H1 (cell line): Measurements from ENCODE around the gene HSD11B1L. TPM values are rescaled to one million over a fixed set of nuclear protein-coding genes. Genes with fewer than 3 reads are reported as not detected.
A peak's percentile ranks its signal among the peaks of the same experiment; 100 is the strongest.

Source experiments
- CTCF ChIA-PET: fragments of 300-600 bp; sonication (Branson Sonifier 250); formaldehyde crosslinking; loops from one replicate; lab custom pipeline; 2021; ENCODE audit not compliant: partially characterized antibody; lab: Charles Lee
- POLR2A ChIA-PET: fragments of 300-600 bp; sonication (Branson Sonifier 250); formaldehyde crosslinking; loops from one replicate; lab custom pipeline; 2021; ENCODE audit warnings: inconsistent platforms; ENCODE audit not compliant: partially characterized antibody; lab: Charles Lee
- DNase-seq, 2 experiments: peaks; one replicate each; pipeline versions ENCODE4 v3.0.0 to v3.0.0-alpha.2; 2010 to 2022; ENCODE audit warnings: low spot score in 2 of 2, low read depth in 1 of 2, mixed read lengths in 1 of 2
- FAIRE-seq: peaks from 2 replicates; lab custom pipeline; 2011; peaks lifted over from hg19 to GRCh38; lab: Jason Lieb, UNC
- H2AFZ ChIP-seq: 2 replicates; pipeline ENCODE4 v1.8.1; 2012; ENCODE audit warnings: low read length, inconsistent platforms
- H2AK5ac ChIP-seq: 2 replicates; pipeline ENCODE4 v1.6.1; 2013; ENCODE audit warnings: low read depth, low read length
- H2BK120ac ChIP-seq: replicated peaks from 2 replicates; pipeline ENCODE3; 2013; ENCODE audit warnings: low read depth, low read length, inconsistent platforms
- H2BK12ac ChIP-seq: 2 replicates; pipeline ENCODE4 v1.6.1; 2013; ENCODE audit warnings: low read depth, low read length
- H2BK15ac ChIP-seq: 2 replicates; pipeline ENCODE4 v1.6.1; 2013; ENCODE audit warnings: low read length
- H2BK20ac ChIP-seq: 2 replicates; pipeline ENCODE4 v1.6.1; 2013; ENCODE audit warnings: low read length
- H2BK5ac ChIP-seq: 2 replicates; pipeline ENCODE4 v1.6.1; 2013; ENCODE audit warnings: low read depth, low read length
- H3K14ac ChIP-seq: 2 replicates; pipeline ENCODE4 v1.6.1; 2013; ENCODE audit warnings: inconsistent platforms; ENCODE audit not compliant: insufficient read length
- H3K18ac ChIP-seq: 2 replicates; pipeline ENCODE4 v1.6.1; 2013; ENCODE audit warnings: low read length; ENCODE audit errors: extremely low read depth
- H3K23ac ChIP-seq: 2 replicates; pipeline ENCODE4 v1.6.1; 2013; ENCODE audit warnings: inconsistent platforms; ENCODE audit not compliant: insufficient read length
- H3K23me2 ChIP-seq: 2 replicates; pipeline ENCODE4 v1.6.1; 2013; ENCODE audit warnings: low read depth, low read length
- H3K27ac ChIP-seq: 2 replicates; pipeline ENCODE4 v1.6.1; 2011; ENCODE audit warnings: low read depth, low read length, inconsistent platforms
- H3K27me3 ChIP-seq, 4 experiments: replicated peaks in 1 of 4; 1 replicate in 1 of 4; 2 replicates in 3 of 4; pipeline versions ENCODE4 v1.6.1 to v1.8.1; 2011 to 2013; ENCODE audit warnings: low read length in 3 of 4, mild to moderate bottlenecking in 3 of 4, inconsistent platforms in 2 of 4, mixed read lengths in 2 of 4, moderate library complexity in 1 of 4; ENCODE audit not compliant: control insufficient read depth in 3 of 4, insufficient read depth in 3 of 4; ENCODE audit errors: extremely low read depth in 1 of 4
- H3K36me3 ChIP-seq, 4 experiments: 2 replicates each; pipeline versions ENCODE4 v1.6.1 to v1.8.1; 2011 to 2013; ENCODE audit warnings: mild to moderate bottlenecking in 4 of 4, low read length in 3 of 4, moderate library complexity in 2 of 4, control low read depth in 1 of 4, inconsistent platforms in 1 of 4; ENCODE audit not compliant: insufficient read depth in 4 of 4, control insufficient read depth in 2 of 4
- H3K4ac ChIP-seq: replicated peaks from 2 replicates; pipeline ENCODE3; 2013; ENCODE audit warnings: low read length, low read depth, mixed read lengths, inconsistent platforms; ENCODE audit not compliant: insufficient read length
- H3K4me1 ChIP-seq, 4 experiments: replicated peaks in 1 of 4; 1 replicate in 1 of 4; 2 replicates in 3 of 4; pipeline versions ENCODE4 v1.6.1 to v1.8.1; 2011 to 2013; ENCODE audit warnings: low read length in 3 of 4, inconsistent platforms in 2 of 4, mixed read lengths in 1 of 4; ENCODE audit not compliant: insufficient read depth in 4 of 4, control insufficient read depth in 3 of 4
- H3K4me2 ChIP-seq, 2 experiments: 2 replicates each; pipeline versions ENCODE4 v1.6.1 to v1.8.1; 2011 to 2013; ENCODE audit warnings: low read depth in 2 of 2, low read length in 2 of 2, control low read depth in 1 of 2, inconsistent platforms in 1 of 2, mild to moderate bottlenecking in 1 of 2; ENCODE audit not compliant: insufficient read depth in 1 of 2
- H3K4me3 ChIP-seq, 4 experiments: fragments of 200-600, 300-600 bp in 1 of 4; sonication (generic), shearing (Covaris generic), sonication (Bioruptor Twin) in 1 of 4; 2 replicates each; pipeline versions ENCODE4 v1.5.1 to v1.8.1; 2011 to 2016; ENCODE audit warnings: low read length in 4 of 4, low read depth in 3 of 4, control low read depth in 2 of 4, inconsistent platforms in 2 of 4, mild to moderate bottlenecking in 2 of 4, mixed read lengths in 1 of 4, moderate library complexity in 1 of 4; ENCODE audit not compliant: insufficient read depth in 2 of 4; ENCODE audit errors: extremely low read depth in 1 of 4
- H3K56ac ChIP-seq: replicated peaks from 2 replicates; pipeline ENCODE3; 2013; ENCODE audit warnings: low read depth, mild to moderate bottlenecking, mixed read lengths, low read length, inconsistent platforms; ENCODE audit not compliant: insufficient read length
- H3K79me1 ChIP-seq: 2 replicates; pipeline ENCODE4 v1.6.1; 2013; ENCODE audit warnings: low read depth, low read length, control low read depth
- H3K79me2 ChIP-seq, 2 experiments: 2 replicates each; pipeline versions ENCODE4 v1.6.1 to v1.8.1; 2012 to 2013; ENCODE audit warnings: low read length in 2 of 2, mild to moderate bottlenecking in 2 of 2, inconsistent platforms in 1 of 2; ENCODE audit not compliant: insufficient read depth in 2 of 2, control insufficient read depth in 1 of 2
- H3K9ac ChIP-seq, 4 experiments: replicated peaks in 1 of 4; 1 replicate in 1 of 4; 2 replicates in 3 of 4; pipeline versions ENCODE4 v1.6.1 to v1.8.1; 2011 to 2013; ENCODE audit warnings: low read depth in 3 of 4, low read length in 3 of 4, control low read depth in 2 of 4, mild to moderate bottlenecking in 2 of 4, moderate library complexity in 2 of 4, inconsistent platforms in 1 of 4; ENCODE audit errors: extremely low read depth in 1 of 4
- H3K9me3 ChIP-seq, 2 experiments: 2 replicates each; pipeline versions ENCODE4 v1.6.1 to v1.8.1; 2012 to 2013; ENCODE audit warnings: mild to moderate bottlenecking in 2 of 2, moderate library complexity in 2 of 2, control low read depth in 1 of 2, inconsistent platforms in 1 of 2, low read depth in 1 of 2, low read length in 1 of 2, mixed read lengths in 1 of 2; ENCODE audit not compliant: insufficient read depth in 2 of 2
- H4K20me1 ChIP-seq, 2 experiments: replicated peaks in 1 of 2; 2 replicates each; pipeline versions ENCODE3 to v1.8.1; 2011 to 2013; ENCODE audit warnings: inconsistent platforms in 2 of 2, low read length in 2 of 2, mild to moderate bottlenecking in 1 of 2; ENCODE audit not compliant: insufficient read depth in 2 of 2, control insufficient read depth in 1 of 2
- H4K5ac ChIP-seq: 2 replicates; pipeline ENCODE4 v1.6.1; 2013; ENCODE audit warnings: low read length, low read depth, mixed read lengths, inconsistent platforms; ENCODE audit not compliant: insufficient read length
- H4K8ac ChIP-seq: 2 replicates; pipeline ENCODE4 v1.8.0; 2013; ENCODE audit warnings: mild to moderate bottlenecking, moderate library complexity, low read length, inconsistent platforms; ENCODE audit not compliant: insufficient read depth; ENCODE audit errors: extremely low read depth
- H4K91ac ChIP-seq: replicated peaks from 2 replicates; pipeline ENCODE3; 2013; ENCODE audit warnings: low read length, mixed read lengths, inconsistent platforms; ENCODE audit not compliant: insufficient read length
- BACH1 ChIP-seq: IDR thresholded peaks from 2 replicates; pipeline ENCODE4 v1.6.1; 2012; ENCODE audit warnings: low read length, improper control_type of control experiment
- CBX8 ChIP-seq: fragments of 300-800, 300-1000 bp; sonication (generic); IDR thresholded peaks from 2 replicates; pipeline ENCODE4 v1.7.1; 2016; ENCODE audit warnings: low read depth, low read length, borderline replicate concordance
- CHD2 ChIP-seq: IDR thresholded peaks from 2 replicates; pipeline ENCODE4 v1.6.1; 2012; ENCODE audit warnings: low read length, improper control_type of control experiment
- FOSL1 ChIP-seq: IDR thresholded peaks from 2 replicates; pipeline ENCODE4 v1.6.1; 2011; ENCODE audit warnings: mild to moderate bottlenecking, low read depth, low read length, moderate library complexity; ENCODE audit not compliant: insufficient read depth
- POLR2A ChIP-seq, 2 experiments: IDR thresholded peaks; 1 replicate in 1 of 2; 2 replicates in 1 of 2; pipeline ENCODE4 v1.6.1; 2011; ENCODE audit warnings: low read depth in 2 of 2, low read length in 2 of 2, mild to moderate bottlenecking in 2 of 2; ENCODE audit errors: control extremely low read depth in 1 of 2
- TAF1 ChIP-seq: IDR thresholded peaks from 2 replicates; pipeline ENCODE4 v1.6.1; 2011; ENCODE audit warnings: mild to moderate bottlenecking, low read depth, low read length
- WGBS, 2 experiments: shearing (Covaris generic) in 1 of 2; methylation state at CpG; one replicate each; pipeline versions ENCODE4 v1.1.6 to v1.1.7; 2013 to 2015; ENCODE audit warnings: low lambda C conversion rate in 2 of 2, mixed read lengths in 2 of 2, inconsistent platforms in 1 of 2, low coverage in 1 of 2, missing lambda C conversion rate in 1 of 2; ENCODE audit not compliant: insufficient replicate concordance in 2 of 2, insufficient coverage in 1 of 2, insufficient read length in 1 of 2; ENCODE audit errors: extremely low coverage in 1 of 2, missing lambda C conversion rate in 1 of 2; 5-methylcytosine and 5-hydroxymethylcytosine counted together
- polyA plus RNA-seq, 7 experiments: library from polyadenylated mRNA; depleted of rRNA in 3 of 7; stranded (reverse) in 5 of 7; unstranded in 2 of 7; fragments of >200 nt in 5 of 7; fragments of 200-250 nt in 2 of 7; gene quantifications; 1 replicate in 5 of 7; 2 replicates in 1 of 7; 4 replicates in 1 of 7; pipeline versions ENCODE4 v1.2.1 to v1.2.3, GENCODE V29; 2011 to 2013; ENCODE audit warnings: missing spikeins in 2 of 7, mixed read lengths in 2 of 7
- total RNA-seq: library from RNA; stranded (reverse); fragmentation: NEBNext Ultra II Directional; extraction: Animal tissue kit (Norgen Biotek cat#: 25700); gene quantifications from 2 replicates; pipeline ENCODE4 v1.2.1, GENCODE V29; 2021

Gene HSD11B1L
- total and polyA plus RNA-seq, 2 of the 8 experiments (the other 6 are each of a cell fraction or from before 2014, with no cell fraction given) = 8.2 to 20.6 TPM

- no peak overlapping the region for H2BK20ac ChIP-seq
- no peak overlapping the region for H2AFZ ChIP-seq
- peaks cover 6 to 10% of the 10 kb centered on the region in 2 experiments for H4K20me1 ChIP-seq
- no peak overlapping the region for H3K4me2 ChIP-seq
- H3K9ac ChIP-seq = no peak overlapping the region
- FAIRE-seq (no peak), DNase-seq (no peak)
- ChIA-PET CTCF (interaction anchor here (0.6 to 1.7 kb wide), 3 partner anchors 17 to 234 kb away, joined by 3 to 5 read pairs (median 3); no protein-coding TSS in a partner anchor), POLR2A (interaction anchor here (0.6 to 22.4 kb wide), 6 partner anchors 9 to 80 kb away, joined by 3 to 620 read pairs (median 5); partner anchors contain the start of genes PRR22 and RPL36)
- no peak overlapping the region for H2BK15ac ChIP-seq
- H3K27me3 ChIP-seq = no peaks in the 10 kb centered on the region
- H3K79me1 ChIP-seq = no peaks in the 10 kb centered on the region; the same call in 1 of the 2 replicates
- no peak overlapping the region for H3K23ac ChIP-seq
- H3K4me3 ChIP-seq = no peak overlapping the region
- no peak overlapping the region for H3K14ac ChIP-seq
- TF ChIP-seq POLR2A (IDR thresholded peaks at IDR 0.05; ENCODE audit: control extremely low read depth in 1 of 2, low read depth in 2 of 2, low read length in 2 of 2) = peak in 1 of 2 experiments; percentile 45; a peak in 1 of 3 replicates
- no peak for TF ChIP-seq CHD2
- no peak for TF ChIP-seq FOSL1
- no peak for TF ChIP-seq TAF1
- TF ChIP-seq CBX8 = no peak
- TF ChIP-seq BACH1 = no peak
- no peaks in the 10 kb centered on the region for H3K79me2 ChIP-seq
- 94% methylated on average over 38 of the region's 40 CpGs; no CpG with 5 or more reads in 1 of the 2 experiments for WGBS, 2 experiments
- no peak overlapping the region for H3K18ac ChIP-seq
- H3K4ac ChIP-seq = no peak overlapping the region
- H2BK120ac ChIP-seq = no peak overlapping the region
- H3K4me1 ChIP-seq = no peaks in the 10 kb centered on the region
- no peak overlapping the region for H3K56ac ChIP-seq
- peaks cover 0 to 9% of the 10 kb centered on the region in 2 experiments; a peak in 1 of 4 replicates for H3K9me3 ChIP-seq
- peaks cover 34 to 77% (median 65%) of the 10 kb centered on the region in 4 experiments for H3K36me3 ChIP-seq
- no peak overlapping the region for H2BK12ac ChIP-seq
- no peak overlapping the region for H4K5ac ChIP-seq
- H2BK5ac ChIP-seq = no peak overlapping the region; the same call in 1 of the 2 replicates
- H4K91ac ChIP-seq = no peak overlapping the region
- H2AK5ac ChIP-seq = no peak overlapping the region
- H4K8ac ChIP-seq = peak overlapping the region; percentile 68
- H3K23me2 ChIP-seq = no peaks in the 10 kb centered on the region; the same call in 1 of the 2 replicates
- H3K27ac ChIP-seq = no peak overlapping the region
These were observed 23.3 kb downstream of the HSD11B1L start for GRCh38 chr19:5703819-5704818.
